Measurements from ENCODE around the gene PIK3CG.
"Not testable (repeated sequence)": the region's sequence is repeated elsewhere in the genome, so short reads cannot be mapped to it uniquely, and the experiment has no call there.

The PIK3CG gene

DNA sequence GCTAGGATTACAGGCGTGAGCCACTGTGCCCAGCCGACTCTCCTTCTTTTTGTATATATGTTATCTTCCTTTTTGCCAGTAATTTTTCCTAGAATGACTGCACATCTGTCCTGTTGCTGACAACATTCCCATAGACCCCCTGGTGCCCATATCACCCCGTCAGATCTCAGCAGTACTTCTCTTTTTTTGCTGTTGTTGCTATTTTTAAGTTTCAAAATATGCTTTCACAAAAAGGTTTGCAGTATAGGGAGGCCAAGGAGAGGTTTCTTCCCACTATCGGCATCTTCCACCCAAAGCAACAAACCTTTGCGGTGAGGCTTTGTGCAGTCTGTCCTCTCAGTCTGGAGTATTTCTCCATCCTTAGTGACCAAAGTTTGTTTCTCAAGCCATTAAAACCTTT, 23.1 kb downstream of the PIK3CG start:
- DNase-seq: no peak

DNA sequence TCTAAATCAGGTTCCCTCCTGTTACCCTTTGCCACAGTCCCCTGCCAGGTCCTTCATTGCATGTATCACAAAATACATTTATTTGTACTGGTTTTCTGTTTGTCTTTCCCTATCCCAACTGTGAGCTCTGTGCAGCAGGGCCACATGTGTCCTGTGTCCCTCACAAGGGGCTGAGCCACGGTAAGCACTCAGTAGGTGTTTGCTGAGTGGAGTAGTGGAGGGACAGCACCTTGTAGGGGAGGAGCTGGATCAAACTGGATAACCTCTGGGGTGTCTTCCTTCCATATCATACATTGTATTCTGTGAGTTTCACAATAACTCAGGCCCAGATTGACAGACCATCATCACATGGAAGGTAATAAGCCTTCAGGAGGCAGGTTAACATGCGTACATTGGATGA, 25.9 kb downstream of the PIK3CG start:
- DNase-seq: no peak

DNA sequence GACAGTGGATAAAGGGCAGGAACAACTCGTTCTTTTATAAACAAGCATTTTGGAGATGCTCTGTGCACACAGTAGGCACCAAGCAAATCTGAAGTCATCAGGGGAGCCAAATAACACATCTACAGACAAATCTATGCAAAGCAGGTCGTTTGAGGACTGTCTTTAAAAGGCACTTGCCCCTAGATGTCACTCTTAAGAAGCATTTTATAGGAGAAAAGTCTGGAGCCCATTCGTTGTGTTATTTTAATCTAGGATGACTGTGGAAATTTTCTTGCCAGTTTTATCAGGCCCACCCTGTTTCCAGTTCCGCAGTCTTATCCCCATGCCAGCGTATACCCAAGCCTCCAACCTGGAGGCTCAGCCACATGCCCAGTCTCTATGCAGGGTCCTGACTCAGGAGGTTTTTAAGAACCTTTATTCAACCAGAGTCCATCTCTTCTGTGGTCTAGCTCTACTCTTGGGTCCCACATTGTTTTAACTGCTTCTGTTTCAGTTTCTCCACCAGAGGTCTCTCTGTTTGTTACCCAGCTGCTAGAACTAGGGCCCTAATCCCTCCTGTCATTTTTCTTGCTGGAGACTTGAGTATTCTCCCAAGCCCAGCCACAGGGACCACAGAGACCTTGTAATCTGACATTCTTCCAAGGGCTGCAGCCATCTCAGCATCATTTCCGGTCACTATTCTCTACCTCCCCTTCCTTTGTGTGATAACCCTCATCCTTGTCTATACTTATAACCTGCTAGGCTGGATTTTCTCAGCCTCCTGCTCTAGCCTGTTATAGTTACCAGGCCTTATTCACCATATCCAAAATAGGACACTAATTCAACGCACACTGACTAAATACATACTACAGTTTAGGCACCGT, 26.7 kb downstream of the PIK3CG start:
- no peak for DNase-seq

DNA sequence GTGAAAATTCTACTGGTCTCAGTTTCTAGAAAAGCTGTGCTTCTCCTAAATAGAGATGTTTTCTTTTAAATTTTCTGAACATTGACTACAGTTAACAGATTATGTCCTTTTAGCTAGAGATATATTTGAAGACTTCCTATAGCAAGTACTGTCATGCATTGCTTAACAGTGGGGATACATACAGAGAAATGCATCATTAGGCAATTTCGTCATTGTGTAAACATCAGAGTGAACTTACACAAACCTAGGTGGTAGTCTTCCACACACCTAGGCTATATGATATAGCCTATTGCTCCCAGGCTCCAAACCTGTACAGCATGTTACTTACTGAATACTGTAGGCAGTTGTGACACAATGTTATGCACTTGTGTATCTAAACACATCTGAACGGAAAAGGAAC, 28.5 kb downstream of the PIK3CG start:
- no peak for DNase-seq

DNA sequence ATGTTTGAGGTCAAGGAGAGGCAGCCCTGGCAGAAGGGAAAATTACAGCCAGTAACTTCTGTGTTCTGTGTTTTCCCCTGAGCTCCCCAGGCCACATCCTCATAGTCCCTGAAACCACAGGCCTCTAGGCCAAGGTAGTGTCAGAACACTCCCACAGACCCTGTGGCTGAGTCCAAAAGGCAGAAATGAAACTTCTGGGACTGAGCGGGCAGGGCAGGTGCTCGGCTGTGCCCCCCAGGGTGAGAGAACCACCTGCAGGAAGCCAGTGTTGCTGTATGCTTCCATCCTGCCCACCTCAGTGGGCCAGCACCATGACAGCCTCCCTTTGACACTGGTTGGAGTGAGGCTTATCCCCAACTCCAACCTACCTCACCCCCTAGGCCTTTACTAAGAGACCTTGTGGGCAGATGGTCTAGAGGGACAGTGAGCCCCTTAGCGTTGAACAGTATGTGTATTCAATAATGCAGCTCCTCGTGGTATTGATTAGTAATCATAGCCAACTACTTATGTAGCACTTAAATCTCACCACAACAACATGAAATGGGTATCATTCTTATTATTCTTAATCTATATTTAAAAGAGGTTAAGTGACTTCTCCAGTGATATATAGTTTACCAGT, 30.3 kb downstream of the PIK3CG start:
- no peak for DNase-seq

DNA sequence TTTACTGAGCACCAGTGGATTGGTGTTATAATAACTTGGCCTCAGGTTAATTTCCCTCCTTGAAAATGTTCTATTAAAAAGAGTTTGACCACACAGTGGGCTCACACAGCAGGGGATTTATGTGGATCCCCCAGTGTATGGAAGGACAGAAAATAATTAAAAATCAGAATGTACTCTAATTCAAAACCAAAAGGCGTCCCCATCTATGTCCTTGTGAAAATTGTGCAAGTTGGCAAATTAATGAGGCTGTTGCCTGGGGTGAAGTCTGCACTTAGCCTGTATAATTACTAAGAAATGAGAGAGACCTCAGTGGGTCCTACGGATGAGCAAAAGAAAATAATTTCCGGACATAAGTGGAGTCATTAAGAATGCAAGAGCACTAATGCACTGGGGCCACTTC, 31.1 kb downstream of the PIK3CG start:
- DNase-seq: no peak

DNA sequence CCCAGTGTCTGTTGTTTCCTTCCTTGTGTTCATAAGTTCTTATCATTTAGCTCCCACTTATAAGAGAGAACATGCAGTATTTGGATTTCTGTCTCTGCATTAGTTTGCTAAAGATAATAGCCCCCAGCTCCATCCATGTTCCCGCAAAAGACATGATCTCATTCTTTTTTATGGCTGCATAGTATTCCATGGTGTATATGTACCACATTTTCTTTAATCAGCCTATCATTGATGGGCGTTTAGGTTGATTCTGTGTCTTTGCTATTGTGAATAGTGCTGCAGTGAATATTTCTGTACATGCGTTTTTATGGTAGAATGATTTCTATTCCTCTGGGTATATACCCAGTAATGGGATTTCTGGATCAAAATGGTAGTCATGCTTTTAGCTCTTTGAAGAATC, 32.5 kb downstream of the PIK3CG start:
- not testable (repeated sequence) for DNase-seq

DNA sequence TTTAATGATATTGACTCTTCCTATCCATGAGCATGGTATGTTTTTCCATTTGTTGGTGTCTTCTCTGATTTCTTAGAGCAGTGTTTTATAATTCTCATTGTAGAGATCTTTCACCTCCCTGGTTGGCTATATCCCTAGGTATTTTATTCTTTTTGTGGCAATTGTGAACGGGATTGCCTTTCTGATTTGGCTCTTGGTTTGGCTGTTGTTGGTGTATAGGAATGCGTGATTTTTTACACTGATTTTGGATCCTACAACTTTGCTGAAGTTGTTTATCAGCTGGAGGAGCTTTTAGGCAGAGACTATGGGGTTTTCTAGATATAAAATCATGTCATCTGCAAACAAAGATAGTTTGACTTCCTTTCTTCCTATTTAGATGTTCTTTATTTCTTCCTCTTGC, 33.9 kb downstream of the PIK3CG start:
- DNase-seq: not testable (repeated sequence)

DNA sequence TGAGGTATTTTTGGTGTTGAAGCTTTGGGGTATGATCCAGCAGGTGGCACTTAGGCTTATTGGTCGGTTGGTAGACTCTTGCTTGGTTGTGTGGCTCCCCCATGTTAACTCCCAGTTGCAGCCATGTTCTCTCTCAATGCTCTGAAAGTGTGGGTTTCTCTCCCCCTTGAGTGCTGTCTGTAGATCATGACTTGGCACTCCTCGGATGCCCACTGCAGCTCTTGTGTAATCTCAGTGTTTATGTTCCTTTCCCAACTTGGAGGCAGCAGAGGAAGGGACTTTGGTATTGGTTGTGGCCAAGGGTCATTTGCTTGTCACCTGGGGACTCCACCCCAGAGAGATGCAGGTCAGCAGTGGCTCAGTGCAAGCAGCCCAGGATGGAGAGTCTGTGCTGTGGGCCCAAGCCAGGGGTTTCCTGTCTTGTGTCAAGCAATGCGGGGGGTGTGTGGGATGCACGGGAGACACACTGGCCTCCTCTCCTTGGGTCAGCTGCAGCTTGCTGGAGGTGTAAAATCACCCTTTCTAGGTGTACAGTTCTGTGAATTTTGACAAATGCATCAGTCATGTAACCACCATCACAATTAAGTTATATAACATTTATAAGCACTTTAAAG, 36.9 kb downstream of the PIK3CG start:
- DNase-seq: no peak

DNA sequence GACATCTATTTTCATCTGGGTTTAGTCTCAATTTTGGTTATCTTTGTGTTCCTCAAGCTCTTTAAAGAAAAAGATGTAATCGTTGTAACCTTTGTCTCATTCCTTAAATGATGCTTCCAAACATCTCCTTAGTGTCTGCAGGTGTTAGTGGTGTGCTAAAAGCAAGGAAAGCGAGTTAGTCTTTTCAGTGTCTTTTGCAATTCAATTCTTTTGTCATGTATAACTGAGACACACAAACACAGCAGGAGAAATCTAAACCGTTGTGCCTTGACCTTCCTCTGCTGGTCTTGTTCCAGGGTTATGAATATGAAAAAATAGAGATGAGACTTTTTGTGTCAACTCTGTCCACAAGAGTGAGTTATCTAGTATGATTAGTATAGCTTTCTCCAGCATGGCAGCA, 40.7 kb downstream of the PIK3CG start:
- DNase-seq: no peak

DNA sequence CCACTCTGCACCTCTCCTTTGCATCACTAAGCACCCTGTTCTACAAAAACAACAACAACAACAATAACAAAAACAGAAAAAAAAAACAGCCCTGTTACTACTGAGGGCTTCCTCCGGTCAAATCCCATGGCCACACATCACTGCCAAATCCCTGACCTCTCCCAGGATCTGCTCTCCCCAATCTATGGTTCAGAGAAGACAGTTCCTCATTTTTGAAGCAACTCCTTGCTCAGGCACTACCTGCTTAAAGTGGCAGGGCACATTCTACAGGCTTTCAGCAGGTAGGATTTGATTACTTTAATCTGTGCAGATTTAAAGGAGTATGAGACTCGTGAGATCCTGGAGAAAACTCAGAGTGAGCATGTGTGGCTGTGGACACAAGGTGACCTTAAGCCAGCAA, 46.9 kb downstream of the PIK3CG start:
- DNase-seq: no peak

DNA sequence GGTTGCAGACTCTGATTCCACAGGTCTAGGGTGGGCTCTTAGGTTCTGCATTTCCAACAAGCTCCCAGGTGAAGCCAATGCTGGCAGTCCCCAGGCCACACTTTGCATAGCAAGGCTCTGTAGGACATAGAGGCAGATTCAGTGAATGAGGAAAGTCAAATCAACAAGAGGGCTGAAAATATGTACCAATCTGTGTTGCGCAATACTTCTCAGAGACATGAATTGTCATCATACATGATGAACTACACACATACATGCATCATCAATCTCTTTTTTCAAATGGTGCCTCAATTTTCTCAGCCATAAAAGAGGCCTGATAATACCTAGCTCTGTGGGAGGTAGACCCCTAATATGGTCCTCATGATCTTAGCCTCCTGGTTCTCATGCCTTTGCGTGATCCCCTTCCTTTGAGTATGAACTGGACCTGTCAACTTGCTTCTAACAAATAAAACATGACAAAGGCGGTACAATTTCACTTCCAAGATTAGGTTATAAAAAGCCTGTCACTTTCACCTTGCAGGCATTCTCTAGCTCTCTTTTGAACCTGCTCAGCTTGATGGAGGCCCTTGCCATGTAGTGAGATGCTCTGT, 49.0 kb downstream of the PIK3CG start:
- DNase-seq: no peak

DNA sequence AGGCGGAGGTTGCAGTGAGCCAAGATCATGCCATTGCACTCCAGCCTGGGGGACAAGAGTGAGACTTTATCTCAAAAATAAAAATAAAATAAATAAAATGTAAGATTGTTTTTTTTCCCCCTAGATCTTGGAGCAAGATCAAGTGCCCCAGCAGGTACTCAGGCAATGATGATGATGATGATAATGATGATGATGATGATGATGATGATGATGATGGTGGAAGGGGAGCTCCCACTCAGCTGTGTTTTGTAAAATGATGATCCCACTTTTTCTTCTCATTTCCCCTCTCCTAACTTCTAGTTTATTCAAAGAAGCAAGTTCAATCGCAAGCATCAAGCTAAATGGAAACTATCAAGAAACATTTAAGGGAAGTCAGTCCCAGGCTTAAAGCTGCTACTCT, 50.3 kb downstream of the PIK3CG start:
- no peak for DNase-seq

DNA sequence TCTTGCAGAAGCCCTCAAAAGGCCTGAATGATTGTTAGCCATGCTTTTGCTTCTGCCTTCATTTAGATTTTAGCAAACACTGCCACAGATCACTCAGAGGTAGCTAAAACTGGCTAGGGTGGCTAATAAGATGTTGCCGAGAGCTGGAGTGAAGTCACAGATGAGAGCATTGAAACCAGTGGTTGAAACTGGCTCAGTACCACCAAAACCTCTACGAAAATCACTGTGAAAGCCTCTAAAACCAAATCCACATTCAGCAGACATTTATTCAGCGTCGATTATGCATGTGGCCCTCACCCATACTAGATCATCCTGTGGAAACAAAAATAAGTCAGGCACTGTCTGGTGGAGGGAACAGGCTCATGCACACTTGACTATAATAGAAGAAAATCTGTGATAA, 50.8 kb downstream of the PIK3CG start:
- DNase-seq: peak; percentile 74

DNA sequence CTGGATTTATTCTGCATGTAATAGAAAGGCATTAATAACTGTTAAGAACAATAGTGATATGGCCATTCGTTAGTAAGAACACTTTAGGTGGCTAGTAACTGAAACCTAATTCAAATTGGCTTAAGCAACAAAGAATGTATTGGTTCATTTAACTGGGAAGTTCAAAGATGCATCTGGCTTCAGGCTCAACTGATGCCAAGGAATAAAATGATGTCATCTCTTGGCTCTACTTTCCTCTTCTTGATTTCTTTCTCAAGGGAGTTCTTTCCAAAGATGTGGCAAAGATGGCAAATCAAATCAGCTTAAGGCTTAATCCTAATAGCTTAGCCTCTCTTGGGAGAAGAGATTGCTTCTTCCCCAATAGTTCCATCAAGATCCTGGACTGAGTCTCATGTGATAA, 51.6 kb downstream of the PIK3CG start:
- DNase-seq: no peak

DNA sequence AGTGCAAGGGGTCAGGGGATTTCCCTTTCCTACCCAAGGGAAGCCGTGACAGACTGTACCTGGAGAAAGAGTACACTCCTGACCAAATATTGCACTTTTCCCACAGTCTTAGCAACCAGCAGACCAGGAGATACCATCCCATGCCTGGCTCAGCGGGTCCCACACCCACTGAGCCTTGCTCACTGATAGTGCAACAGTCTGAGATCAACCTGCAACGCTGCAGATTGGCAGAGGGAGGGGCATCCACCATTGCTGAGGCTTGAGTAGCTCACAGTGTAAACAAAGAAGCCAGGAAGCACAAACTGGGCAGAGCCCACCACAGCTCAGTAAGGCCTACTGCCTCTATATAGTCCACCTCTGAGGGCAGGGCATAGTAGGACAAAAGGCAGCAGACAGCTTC, 53.9 kb downstream of the PIK3CG start:
- no peak for DNase-seq

DNA sequence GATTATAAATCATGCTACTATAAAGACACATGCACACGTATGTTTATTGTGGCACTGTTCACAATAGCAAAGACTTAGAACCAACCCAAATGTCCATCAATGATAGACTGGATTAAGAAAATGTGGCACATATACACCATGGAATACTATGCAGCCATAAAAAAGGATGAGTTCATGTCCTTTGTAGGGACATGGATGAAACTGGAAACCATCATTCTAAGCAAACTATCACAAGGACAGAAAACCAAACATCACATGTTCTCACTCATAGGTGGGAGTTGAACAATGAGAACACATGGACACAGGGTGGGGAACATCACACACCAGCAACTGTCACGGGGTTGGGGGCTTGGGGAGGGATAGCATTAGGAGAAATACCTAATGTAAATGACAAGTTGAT, 59.4 kb downstream of the PIK3CG start:
- not testable (repeated sequence) for DNase-seq

DNA sequence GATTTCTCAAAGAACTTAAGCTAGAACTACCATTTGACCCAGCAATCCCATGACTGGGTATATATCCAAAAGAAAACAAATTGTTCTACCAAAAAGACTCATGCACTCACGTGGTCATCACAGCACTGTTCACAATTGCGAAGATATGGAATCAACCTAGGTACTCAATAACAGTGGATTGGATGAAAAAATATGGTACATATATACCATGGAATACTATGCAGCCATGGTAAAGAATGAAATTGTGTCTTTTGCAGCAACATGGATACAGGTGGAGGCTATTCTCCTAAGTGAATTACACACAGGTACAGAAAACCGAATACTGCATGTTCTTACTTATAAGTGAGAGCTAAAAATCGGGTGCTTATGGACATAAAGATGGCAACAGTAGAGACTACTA, 61.8 kb downstream of the PIK3CG start:
- DNase-seq: no peak

DNA sequence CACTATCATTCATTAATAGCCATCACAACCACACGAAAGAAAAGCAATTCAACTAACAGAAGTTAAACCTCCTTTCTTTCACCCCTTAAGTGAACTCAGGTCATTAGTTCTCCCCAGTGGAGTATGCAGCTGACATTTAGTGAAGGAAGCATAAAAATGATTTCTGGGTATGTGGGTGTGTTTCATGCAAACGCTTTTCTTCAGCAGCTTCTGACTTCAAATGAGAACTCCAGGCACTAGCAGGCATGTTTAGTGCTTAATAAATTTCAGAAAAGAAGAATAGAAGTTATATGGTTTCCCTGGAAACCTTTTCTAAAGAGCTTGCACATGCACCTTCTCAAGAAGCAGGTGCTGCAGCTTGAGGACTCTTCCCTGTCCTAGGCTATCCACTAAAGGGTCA, 62.5 kb downstream of the PIK3CG start:
- no peak for DNase-seq

DNA sequence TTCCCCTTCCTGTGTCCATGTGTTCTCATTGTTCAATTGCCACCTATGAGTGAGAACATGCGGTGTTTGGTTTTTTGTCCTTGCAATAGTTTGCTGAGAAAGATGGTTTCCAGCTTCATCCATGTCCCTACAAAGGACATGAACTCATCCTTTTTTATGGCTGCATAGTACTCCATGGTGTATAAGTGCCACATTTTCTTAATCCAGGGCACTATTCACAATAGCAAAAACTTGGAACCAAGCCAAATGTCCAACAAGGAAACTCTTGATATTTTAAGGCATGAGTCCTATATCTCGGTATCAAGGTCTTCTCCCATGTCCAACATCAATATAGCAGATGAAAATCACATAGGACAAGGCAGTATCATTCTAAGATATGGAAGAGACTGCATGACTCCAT, 64.5 kb downstream of the PIK3CG start:
- not testable (repeated sequence) for DNase-seq

DNA sequence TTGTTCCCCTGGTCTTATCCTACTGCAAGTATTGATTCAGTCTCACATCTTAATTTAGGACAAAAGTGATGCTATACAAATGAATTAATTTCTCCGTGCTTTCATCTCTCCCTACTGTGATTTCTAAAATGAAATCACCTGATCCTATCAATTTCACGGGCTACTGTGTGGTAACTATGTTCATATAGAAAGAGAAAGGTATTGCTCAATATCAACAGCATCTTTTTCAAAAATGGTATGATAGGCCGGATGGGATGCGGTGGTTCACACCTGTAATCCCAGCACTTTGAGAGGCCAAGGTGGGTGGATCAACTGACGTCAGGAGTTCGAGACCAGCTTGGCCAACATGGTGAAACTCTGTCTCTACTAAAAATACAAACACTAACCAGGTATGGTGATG, 71.2 kb downstream of the PIK3CG start:
- DNase-seq: no peak

DNA sequence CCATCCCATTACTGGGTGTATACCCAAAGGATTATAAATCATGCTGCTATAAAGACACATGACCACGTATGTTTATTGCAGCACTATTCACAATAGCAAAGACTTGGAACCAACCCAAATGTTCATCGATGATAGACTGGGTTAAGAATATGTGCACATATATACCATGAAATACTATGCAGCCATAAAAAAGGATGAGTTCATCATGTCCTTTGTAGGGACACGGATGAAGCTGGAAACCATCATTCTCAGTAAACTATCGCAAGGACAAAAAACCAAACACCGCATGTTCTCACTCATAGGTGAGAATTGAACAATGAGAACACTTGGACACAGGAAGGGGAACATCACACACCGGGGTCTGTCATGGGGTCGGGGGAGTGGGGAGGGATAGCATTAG, 73.0 kb downstream of the PIK3CG start:
- DNase-seq: not testable (repeated sequence)

DNA sequence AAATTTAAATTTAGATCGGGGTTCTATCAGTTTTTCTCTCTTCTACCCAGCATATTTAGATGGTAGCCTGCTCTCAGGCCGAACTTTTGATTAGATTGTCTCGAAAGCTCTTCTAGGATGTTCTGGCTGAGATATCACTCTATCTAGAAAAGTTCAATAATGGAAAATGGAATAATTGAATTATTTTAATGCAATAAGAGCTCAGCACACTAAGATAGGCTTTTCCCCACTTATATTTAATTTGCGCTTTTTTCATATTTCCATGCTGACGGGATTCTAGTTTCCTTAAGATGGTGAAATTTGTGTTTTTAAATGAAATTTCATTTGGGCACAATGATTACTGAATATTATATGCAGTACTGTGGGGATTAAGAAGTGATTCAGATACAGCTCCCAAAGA, 73.7 kb downstream of the PIK3CG start:
- no peak for DNase-seq

Data from activated CD4-positive, alpha-beta T cell treated with anti-CD3 and anti-CD28 coated beads, Interleukin-2, amount 50 U/mL, for 16 hours (primary cell).